OCI-LY3 (cell line): ENCODE results near the gene PDGFA.

ENCODE experiments used
- CTCF ChIP-seq: fragments of 200-600, 300-600 bp; sonication (generic); IDR thresholded peaks from 2 replicates; pipeline ENCODE4 v1.5.1; 2014; ENCODE audit warnings: antibody characterized with exemption, low read length, low read depth
- EZH2phosphoT487 ChIP-seq: fragments of 200-600 bp; shearing (Covaris generic); IDR thresholded peaks from 2 replicates; pipeline ENCODE4 v1.6.1; 2018; ENCODE audit warnings: antibody characterized with exemption, mixed run types, low read depth

- TF ChIP-seq CTCF (no peak), EZH2phosphoT487 (no peak)
Measured at GRCh38 chr7:497346-497745, 22.3 kb downstream of the PDGFA start.
